Neuronal stem cell (in vitro differentiated cells): ENCODE measurements around the gene CUX1. TPM values are rescaled to one million over a fixed set of nuclear protein-coding genes. Genes with fewer than 3 reads are reported as not detected.

ENCODE experiments used
- small RNA-seq: library from polyadenylated mRNA; stranded (forward); fragments of <200 nt; extraction: miRNeasy Mini kit (QIAGEN cat#:217004); gene quantifications from one replicate; pipeline ENCODE3, GENCODE V24; 2013; ENCODE audit not compliant: insufficient read depth

The CUX1 gene

Small RNAs within 50 kb of the gene (small RNA-seq; reads per million reads assigned to genes)
- not detected for gene AC005086.2
- gene AC005086.3 = not detected
- not detected for gene AC005086.4
- not detected for gene AC005088.1
- gene MIR4285 = not detected
- gene RF00554 = not detected
